NCI-H146 (cell line): Measurements from ENCODE around the gene SPOCK1.
A peak's percentile ranks its signal among the peaks of the same experiment; 100 is the strongest.
"Not testable (repeated sequence)": the region's sequence is repeated elsewhere in the genome, so short reads cannot be mapped to it uniquely, and the experiment has no call there.

Experiments used
- DNase-seq: peaks from one replicate; lab custom pipeline; 2025; lab: John Stamatoyannopoulos, UW

The SPOCK1 gene

GRCh38 chr5:137395011-137395755, 103.9 kb downstream of the SPOCK1 start:
- peak; percentile 62 for DNase-seq

DNA sequence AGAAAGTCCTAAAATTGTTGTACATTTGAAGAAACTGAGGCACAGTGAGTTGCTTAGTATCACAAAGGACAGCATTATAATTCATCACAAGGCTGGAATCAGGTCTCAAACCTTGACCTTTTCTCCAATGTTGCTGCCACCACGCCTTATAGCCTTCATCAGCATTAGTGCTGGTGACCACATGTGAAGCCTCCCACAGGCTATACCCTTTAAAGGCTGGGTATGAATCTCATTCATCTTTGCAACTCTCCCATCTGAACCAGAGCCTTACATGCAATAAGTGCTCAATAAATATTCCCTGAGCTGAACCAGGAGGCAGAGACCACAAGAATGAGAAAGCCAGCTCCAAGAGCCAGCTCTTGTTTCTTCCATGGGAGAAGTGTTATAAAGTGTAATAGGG, 104.7 kb downstream of the SPOCK1 start:
- DNase-seq: no peak

- no peak for DNase-seq
These were observed 105.7 kb downstream of the SPOCK1 start for GRCh38 chr5:137393196-137393993.

DNA sequence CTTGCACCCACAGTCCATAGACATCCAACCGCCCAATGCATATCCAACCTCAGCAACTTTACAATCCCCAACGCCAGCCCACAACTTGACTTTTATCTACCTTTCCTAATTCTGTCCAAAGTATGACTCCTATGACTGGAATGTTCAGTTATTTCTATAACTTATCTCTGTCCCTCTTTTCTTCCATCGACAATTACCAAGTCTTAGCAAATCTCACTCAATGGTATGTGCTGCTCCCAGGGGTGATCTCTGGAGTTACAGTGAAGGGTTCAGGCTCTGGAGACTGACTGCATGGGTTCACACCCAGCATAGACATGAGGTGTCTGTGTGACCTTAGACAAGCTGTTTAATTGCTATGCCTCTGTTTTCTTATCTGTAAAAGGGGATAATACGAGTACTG, 106.9 kb downstream of the SPOCK1 start:
- DNase-seq: no peak

- not testable (repeated sequence) for DNase-seq
These were observed 108.1 kb downstream of the SPOCK1 start for GRCh38 chr5:137391044-137391443.

- no peak for DNase-seq
These were observed 110.1 kb downstream of the SPOCK1 start for GRCh38 chr5:137389042-137389441.

GRCh38 chr5:137385064-137385463, 114.1 kb downstream of the SPOCK1 start:
- DNase-seq: no peak

DNA sequence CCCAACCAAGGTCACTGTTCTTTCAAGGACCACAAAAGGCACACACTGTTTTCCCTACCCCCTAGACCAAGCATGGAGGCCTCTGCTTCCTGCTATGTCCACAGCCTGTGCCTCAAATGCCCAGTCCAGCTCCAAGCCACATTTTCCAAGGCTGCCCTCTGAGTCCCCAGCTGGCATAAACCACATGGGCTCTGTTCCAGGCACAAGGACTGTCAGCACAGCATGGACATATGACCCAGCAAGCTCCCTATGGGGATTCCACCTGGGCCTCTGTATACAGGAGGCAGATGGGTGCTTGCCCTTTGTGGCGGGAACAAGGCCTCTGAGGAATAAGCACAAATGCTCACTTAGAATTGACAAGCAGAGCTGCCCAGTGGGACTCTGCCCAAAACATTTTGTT, 115.2 kb downstream of the SPOCK1 start:
- no peak for DNase-seq

GRCh38 chr5:137381555-137381954, 117.6 kb downstream of the SPOCK1 start:
- DNase-seq: no peak

- no peak for DNase-seq
These were observed 119.4 kb downstream of the SPOCK1 start for GRCh38 chr5:137379555-137380286.

DNA sequence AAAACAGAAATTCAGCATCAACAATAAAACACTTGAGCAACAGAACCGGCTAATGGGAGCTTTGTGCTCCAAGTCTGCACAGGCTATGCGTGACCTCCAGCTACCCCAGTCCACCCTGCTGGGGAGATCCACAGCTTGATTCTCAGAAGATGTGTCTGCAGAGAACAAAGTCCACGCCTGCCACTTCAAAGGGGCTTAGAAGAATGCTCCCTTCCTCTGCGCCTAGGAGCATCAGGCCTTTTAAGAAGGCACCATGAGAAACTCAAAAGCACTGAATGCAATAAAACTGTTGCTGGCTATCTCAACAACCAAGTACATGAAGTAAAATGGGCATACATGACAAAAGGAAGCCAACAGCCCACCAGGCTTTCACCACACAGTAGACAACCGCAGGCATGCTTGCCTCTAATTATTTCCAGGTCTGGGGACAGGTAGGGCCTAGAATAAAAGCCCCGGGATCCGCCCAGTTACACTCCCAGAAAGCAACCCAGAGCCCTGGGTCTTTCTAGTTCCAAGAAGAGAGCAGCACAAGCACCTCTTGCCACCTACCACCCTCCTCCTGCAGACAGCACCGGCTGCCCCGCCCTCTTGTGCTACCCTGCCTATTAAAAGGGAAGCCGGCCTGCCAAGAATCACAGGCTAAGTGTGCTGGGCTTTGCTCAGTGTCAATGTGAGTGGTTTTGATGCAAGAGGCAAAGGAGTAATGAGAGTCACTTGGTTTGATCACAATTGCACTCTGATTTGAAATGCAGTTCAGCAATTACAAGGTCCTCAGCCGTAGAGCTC, 123.2 kb downstream of the SPOCK1 start:
- DNase-seq: no peak

GRCh38 chr5:137374110-137374714, 124.9 kb downstream of the SPOCK1 start:
- peak; percentile 92 for DNase-seq

DNA sequence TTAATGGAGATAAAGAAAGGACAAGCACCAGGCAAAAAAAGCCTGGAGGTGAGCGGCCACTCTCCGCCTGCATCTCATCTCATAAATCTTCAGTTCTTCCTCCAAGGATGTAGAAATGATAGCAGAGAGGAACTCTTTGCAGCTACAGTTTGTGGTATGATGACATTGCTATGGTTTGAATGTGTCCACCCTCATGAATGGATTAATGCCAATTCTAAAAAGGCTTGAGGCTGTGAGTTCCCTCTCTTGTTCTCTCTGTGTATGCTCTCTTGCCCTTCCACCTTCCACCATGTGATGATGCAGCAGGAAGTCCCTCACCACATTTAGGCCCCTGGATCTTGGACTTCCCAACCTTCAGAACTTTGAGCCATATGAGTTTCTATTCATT, 126.4 kb downstream of the SPOCK1 start:
- no peak for DNase-seq

- no peak for DNase-seq
These were observed 126.9 kb downstream of the SPOCK1 start for GRCh38 chr5:137372016-137372772.

GRCh38 chr5:137370096-137371071, 128.7 kb downstream of the SPOCK1 start:
- no peak for DNase-seq

- no peak for DNase-seq
These were observed 130.5 kb downstream of the SPOCK1 start for GRCh38 chr5:137368651-137369050.

DNA sequence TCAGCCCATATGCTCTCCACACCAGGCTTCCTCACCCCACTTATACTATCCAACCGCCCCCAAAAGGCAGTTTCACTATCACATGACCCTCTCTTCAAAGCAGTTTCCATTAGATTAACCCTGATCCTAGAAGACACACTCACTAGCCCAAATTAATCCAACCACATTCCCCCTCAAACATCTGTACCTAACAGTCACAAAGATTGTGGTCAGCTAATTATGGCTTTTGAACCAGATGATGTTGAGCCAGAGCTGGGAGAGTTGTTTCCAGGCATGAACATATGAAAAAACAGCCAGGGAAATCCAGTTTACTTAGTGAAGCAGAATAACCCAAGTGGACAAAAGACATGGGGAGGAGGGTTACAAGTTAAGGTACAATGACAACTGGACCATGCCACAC, 131.2 kb downstream of the SPOCK1 start:
- no peak for DNase-seq

DNA sequence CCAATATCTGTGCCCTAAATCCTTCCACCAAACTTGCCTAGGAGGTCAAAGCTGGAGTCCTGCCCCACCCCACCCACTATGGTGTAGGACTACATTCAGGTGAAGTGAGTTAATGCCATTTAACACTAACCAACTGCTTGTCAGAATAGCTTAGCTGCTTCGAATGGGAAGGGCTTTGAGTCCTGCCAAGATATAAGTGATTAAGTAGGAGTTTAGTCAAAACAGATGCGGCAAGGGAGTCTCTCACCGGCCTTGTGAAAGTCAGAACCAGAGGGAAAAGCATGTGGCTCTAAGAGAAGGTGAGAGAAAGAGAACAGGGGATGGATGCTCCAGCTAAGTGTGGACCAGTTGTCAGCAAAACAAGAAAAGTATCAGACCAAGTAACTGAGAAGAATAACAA, 132.6 kb downstream of the SPOCK1 start:
- no peak for DNase-seq

GRCh38 chr5:137365126-137365865, 133.8 kb downstream of the SPOCK1 start:
- no peak for DNase-seq
